Measurements from ENCODE around the gene APOBEC3C. TPM values are rescaled to one million over a fixed set of nuclear protein-coding genes. Genes with fewer than 3 reads are reported as not detected.
A peak's percentile ranks its signal among the peaks of the same experiment; 100 is the strongest.
"Not testable (repeated sequence)": the region's sequence is repeated elsewhere in the genome, so short reads cannot be mapped to it uniquely, and the experiment has no call there.

Gene APOBEC3C
- total RNA-seq = 28.6 TPM

DNA sequence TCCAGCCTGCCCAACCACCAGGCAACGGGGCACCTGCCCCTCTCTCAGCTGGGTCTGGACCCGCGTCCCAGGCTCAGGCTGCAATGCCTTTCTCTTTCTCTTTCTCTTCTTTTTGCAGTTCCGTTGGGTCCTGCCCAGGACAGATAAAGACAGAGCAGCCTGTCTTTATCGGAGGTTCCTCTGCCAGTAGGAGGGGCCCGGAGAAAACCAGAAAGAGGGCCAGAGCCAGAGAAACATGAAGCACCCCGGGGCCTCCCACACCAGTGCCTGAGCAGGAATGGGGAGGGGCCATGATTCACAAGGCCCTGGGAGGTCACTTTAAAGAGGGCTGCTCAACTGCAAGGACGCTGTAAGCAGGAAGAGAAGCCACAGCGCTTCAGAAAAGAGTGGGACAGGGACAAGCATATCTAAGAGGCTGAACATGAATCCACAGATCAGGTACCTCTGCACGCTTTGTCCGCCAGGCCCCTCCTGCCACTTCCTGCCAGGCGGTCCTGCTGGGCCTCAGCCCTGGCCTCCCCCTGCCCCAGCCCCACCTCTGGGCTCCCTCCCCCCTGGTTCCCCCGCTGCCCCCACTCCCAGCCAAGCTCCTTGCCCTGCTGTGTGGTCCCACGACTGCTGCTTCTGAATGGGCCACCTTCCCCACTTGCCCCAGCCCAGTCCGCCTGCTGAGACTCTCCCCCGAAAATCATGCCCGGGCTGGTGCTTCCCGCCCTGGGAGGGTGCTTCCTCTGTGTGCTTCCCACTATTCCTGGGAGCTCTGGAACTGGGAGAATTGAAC, at the start of gene APOBEC3C:
Gene APOBEC3C, plus strand, starts transcription at position 316 of the 781 bp plus-strand sequence. Its CDS starts 106 bp downstream, at position 422.
- DNase-seq (ENCODE audit: low spot score) = peak; percentile 82

DNA sequence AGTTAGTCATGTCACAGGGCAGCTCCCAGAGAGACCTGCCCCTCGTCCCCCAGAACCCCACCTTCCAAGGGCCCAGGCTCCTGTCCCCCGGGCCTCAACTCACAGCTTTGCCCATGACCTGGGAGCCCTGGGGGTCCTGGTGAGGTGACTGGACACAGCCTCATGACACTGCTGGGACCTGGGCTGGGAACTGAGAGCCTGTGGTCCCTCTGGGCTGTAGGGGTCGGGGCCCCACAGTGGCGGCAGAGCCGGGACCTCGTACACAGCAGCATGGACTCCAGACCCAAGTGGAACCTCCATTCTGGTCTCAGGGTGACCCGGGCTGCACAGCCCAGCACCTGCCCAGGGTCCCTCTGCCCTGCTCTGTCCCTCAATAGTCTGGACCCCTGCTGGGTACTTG, 49.8 kb upstream of the APOBEC3C start:
- no peak for DNase-seq (ENCODE audit: low spot score)

DNA sequence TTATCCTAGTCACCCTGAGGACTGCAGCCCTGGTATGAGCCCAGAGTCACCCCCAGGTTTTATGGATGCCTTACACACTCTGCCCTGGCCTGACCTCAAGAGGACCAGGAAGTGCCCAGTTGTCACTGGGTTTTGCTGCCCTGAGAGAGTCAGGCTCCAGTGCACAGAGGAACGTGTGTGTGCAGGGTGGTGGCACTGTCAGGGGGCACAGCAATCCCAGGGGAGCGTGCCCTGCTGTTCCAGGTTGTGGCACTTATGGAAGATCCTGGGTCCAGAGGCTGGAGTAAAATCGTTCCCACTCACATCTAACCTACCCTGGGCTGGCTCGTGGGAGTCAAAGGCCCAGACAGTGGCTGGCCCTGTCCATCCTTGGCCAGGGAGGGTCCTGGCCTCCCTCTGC, 49.1 kb upstream of the APOBEC3C start:
- no peak for DNase-seq (ENCODE audit: low spot score)

DNA sequence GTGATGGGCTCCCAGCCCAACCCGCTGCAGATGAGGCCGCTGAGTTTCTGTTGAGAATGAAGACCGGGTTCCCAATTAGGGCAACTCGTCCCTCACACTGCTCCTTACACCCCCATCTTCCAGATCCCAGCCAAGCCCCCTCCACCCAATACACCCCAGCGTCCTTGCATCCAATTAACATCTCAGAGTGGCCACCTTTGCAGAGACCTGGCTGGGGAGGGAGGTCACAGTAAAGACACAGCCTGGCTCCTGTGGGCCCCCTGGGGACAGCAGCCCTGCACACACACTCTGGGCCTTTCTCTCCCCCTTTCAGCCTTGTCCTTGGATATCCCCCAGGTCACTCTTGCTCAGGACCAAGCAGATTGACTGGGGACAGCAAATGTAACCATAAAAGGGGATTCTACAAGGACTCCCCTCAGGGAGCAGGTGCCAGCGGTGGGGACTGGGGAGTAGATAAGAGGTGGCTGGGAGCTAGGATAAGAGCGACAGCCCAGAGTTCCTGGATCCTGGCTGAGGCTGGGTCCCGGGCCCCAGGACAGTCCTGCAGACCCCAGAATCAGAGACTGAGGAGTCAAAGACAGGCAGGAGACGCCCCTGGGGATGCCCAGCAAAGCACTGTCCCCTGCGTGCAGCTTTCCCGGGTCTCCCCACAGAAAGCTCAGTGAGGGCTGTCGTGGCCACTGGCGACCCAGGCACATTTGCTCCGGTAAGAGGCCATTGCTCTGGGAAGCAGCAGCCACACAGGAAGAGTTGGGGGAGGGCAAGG, 48.3 kb upstream of the APOBEC3C start:
- no peak for DNase-seq (ENCODE audit: low spot score)

DNA sequence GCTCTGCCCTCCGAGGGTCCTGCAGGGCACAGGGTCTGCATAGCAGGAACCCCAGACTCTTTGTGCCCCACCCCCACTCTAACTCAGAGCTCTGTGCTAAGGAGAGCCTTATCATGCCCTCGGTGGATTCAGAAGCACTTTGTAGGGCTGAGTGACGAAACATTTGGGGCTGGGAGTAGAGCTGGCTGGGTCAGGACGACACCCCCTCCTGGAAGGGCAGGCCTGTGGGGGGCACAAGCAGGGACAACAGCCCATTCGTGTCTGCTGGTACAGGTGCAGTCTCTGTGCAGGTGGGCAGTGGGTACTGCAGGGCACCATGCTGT, 47.7 kb upstream of the APOBEC3C start:
- DNase-seq (ENCODE audit: low spot score) = no peak

DNA sequence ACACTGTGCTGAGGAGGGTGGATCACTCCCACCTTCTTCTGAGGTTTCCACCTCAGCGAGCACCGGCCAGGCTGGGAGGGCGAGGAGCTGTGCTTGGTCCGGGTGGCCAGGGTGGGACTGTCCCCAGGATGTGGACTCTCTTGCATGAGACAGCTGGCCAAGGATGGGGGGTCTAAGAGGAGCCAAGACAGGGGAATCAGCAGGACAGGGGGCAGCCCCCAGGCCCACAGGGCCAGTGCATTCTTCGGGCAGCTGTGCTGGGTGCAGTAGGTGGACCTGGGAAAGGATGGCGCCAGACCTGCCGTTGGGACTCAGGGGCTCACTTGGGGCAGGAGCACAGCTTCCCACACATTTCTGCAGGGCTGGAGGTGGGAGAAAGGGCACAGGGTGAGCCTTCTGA, 47.1 kb upstream of the APOBEC3C start:
- no peak for DNase-seq (ENCODE audit: low spot score)

DNA sequence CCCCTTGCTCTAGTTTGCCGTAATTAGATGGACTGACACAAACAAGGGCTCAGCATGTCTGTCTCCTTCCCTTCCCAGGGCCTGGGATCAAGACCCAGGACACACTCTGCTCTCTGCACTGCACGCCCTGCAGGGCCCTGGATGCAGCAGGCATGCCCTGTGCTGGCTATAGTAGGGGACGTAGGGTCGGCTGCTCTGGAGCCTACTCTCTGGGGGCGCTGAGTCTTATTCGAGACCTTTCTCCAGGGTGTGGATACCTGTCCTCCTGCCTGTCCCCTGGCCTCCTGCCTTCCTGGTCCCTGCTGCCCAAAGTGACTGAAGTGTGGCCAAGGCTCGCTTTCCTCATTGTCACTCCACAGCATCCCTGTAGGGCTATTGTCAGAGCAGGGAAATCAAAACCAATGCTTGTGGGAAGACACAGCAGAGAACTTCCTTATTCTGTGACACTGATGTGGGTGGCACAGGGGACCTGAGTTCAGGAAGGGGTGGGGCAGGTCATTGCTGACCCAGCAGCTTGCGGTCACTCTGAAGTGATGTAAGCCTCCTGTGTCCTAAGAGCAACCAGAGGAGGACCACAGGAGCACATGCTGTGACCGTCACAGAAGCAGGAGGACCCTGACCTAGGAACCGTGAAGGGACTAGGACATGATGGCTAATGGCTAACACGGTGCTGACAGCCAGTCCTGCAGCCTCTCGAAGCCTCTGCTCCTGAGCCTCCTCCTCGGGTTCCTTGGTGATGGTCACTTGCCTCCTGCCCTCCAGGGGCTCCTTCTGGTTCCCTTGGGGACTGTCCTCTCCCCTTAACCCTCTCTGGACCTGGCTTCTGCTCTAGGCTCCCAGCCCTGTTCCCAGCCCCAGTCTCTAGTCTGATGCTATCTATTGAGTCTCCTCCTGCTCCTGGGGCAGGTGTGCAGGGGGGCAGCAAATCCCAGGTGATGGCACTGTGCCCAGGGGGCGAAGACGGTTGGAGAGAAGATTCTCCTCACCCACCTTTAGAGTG, 46.3 kb upstream of the APOBEC3C start:
- no peak for DNase-seq (ENCODE audit: low spot score)

DNA sequence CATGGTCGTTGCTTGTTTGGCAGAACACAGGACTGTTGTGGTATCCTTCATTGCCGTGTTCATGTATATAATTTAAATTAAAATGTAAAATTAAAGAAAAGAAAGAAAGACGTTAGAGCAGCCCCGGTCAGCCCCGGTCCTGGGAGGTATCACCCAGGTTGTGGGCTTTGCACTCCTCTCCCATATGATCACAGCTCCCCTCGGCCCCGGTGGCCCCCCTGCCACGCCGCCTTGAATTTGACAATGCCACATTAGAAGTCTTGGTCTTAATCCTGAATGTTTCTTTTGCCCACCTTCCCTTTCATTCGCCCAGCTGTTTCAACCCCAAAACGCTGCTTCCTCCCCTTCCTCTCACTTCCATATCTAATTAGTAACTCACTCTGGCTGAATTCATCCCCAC, 45.3 kb upstream of the APOBEC3C start:
- no peak for DNase-seq (ENCODE audit: low spot score)

DNA sequence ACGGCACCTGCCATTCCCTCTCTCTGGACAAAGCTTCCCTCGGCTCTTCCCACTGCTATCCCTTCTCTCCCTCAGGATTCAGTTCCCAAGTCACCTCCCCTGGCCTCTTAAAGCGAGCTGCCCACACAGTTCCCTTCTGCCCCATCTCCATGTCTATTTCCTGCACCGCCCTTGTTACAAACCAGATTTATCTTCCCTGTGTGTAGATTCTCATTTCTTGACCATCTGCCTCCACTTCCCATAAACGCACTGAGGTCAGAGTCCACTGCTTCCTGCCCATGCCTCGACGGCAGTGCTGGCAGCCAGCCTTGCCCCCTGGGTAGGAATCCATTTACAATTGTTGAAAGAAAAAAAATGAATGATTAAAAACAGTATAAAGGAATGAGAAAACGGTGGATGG, 43.5 kb upstream of the APOBEC3C start:
- DNase-seq (ENCODE audit: low spot score) = no peak

DNA sequence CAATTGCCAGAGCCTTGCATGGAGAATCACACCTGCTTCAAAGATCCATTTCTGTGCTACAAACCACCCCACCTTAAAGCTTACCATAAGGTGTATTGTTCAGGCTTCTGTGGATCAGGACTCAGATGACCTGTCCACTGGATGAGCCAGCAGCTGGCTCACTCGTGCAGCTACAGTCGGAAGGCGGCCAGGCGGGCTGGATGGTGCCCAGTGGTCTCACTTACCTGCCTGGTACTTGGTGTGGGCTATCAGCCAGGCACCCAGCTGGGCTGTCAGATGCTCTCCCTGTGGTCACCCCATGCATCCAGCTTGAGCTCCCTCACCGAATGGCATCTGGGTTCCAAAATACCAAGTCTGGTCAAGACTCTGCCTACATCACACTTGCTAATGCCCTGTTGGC, 42.9 kb upstream of the APOBEC3C start:
- DNase-seq (ENCODE audit: low spot score) = no peak

DNA sequence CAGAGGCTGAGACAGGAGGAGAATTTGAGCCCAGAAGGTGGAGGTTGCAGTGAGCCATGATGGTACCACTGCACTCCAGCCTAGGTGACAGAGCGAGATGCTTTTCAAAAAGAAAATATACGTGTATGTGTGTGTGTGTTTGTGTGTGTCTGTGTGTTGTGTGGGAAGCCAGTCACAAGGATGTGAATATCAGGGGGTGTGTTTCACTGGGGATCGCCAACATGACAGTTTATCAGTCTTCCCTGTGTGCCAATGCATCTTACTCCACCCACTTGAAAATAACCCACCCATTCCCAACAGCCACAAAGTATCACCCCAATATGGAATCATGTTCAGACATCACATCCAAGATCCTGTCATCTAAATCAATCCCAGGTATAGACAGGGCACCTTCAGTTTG, 42.3 kb upstream of the APOBEC3C start:
- DNase-seq (ENCODE audit: low spot score) = no peak

DNA sequence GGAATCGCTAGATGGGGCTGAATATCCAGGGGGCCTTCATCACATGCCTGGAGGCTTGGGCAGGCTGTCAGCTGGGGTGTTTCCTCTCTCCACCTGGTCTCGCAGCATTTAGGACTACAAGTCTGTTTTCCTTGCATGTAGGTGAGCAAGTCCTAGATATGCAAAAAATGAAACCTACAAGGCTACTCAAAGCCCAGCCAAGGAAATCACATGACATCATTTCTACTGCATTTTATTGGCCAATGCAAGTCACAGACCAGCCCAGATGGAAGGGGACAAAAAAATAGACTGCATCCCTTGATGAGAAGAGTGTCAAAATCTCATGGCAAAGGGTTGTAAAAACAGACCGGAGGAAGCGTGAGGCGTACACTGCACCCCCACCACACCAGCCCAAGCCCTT, 41.5 kb upstream of the APOBEC3C start:
- DNase-seq (ENCODE audit: low spot score) = no peak

DNA sequence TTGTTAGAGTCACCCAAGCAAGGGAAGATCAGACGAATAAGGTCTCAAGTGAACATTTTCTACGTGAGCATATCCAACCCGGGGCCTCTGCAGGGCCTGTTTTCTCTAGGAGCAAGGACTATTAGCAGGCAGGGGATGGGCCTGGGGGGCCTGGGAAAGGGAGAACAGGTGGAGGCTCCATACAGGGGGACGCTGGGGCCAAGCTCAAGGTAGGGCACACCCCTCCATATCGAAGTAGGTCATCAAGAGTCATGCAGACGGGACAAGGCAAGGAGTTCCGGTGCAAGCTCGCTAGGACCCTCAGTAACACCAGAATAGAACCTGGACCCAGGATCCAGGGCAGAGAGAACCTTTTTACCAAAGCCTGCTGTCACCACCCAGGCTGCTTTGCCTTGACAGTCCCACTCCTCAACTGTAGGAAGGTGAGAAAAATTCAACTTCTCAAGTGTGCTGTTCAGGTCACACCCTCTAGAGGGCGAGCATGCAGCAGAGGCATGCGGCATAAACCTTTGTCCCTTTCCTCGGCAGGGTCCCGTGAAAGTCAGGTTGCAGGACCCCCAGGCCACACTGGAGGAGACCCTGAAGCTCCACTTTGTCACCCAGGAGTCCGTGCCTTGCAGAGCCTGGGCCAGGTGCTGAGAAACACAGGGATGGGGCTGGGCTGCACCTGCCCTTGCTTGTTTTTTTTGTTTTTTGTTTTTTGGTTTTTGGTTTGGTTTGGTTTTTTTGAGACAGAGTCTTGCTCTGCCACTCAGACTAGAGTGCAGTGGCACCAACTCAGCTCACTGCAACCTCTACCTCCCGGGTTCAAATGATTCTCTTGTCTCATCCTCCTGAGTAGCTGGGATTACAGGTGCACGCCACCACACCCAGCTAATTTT, 40.5 kb upstream of the APOBEC3C start:
- peak; percentile 51 for DNase-seq (ENCODE audit: low spot score)

DNA sequence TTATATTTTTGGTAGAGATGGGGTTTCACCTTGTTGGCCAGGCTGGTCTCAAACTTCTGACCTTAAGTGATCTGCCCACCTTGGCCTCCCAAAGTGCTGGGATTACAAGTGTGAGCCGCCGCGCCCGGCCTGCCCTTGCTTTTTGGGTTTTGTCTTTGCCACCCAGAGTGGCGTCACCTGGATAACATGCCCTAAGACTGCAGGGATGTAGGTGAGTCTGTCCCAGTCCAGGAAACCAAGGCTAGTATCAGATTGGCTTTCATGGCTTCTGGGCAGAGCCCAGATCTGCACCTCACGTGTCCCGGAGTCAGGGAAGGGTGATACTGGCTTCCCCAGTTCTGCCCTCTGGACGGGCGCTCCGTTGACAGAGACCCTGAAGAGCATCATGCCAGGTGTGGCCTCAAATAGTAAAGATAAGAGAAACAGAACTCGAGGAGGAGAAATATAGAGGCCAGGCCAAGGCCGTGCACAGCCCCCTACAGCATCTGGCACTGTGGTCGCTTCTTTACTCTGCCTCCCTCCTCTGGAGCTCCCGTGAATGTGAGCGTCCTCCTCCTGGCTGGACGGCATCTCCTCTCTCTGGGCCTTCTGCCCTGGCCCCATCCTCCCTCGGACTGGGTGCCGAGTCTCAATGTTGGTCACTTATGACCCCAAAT, 39.8 kb upstream of the APOBEC3C start:
- DNase-seq (ENCODE audit: low spot score) = no peak

DNA sequence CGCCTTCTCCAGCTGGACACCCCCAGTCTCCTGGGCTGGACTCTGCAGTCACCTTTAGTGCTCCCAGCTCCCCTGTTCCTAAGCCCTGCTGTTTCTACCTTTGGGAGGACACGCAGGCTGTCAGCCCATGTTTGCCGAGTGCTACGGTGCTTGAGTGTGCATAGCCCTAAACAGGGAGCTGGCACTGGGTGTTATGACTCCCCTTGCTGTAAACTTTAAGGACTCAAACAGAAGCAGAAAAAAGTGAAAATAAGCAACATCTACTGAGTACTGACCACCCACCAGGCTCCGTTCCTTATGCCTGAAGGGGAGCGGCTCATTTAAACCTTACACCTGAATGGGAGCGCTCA, 39.3 kb upstream of the APOBEC3C start:
- no peak for DNase-seq (ENCODE audit: low spot score)

DNA sequence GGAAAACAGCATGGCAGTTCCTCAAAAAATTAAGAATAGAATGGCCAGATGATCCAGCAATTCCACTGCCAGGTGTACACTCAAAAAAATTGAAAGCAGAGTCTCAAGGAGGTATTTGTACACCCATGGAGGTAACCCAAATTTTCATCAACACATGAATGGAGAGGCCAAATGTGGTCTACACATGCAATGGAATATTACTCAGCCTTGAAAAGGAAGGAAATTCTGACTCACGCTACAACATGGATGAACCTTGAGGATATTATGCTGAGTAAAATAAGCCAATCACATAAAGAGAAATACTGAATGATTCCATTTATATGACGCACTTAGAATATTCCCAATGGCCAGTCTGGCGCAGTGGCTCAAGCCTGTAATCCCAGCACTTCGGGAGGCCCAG, 36.8 kb upstream of the APOBEC3C start:
- DNase-seq (ENCODE audit: low spot score) = not testable (repeated sequence)

DNA sequence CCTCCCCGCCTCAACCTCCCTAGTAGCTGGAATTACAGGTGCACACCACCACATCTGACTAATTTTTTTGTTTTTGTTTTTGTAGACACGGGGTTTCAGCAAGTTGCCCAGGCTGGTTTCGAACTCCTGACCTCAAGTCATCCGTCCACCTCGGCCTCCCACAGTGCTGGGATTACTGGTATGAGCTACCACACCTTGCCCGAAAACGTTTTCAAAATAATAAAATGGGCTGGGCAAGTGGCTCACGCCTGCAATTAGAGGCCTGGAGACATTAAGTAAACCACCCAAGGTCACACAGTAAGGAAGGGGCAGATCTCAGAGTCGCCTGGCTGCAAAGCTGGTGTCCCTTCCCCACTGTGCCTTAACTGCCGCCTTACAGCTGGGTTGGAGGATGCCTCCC, 33.5 kb upstream of the APOBEC3C start:
- not testable (repeated sequence) for DNase-seq (ENCODE audit: low spot score)

DNA sequence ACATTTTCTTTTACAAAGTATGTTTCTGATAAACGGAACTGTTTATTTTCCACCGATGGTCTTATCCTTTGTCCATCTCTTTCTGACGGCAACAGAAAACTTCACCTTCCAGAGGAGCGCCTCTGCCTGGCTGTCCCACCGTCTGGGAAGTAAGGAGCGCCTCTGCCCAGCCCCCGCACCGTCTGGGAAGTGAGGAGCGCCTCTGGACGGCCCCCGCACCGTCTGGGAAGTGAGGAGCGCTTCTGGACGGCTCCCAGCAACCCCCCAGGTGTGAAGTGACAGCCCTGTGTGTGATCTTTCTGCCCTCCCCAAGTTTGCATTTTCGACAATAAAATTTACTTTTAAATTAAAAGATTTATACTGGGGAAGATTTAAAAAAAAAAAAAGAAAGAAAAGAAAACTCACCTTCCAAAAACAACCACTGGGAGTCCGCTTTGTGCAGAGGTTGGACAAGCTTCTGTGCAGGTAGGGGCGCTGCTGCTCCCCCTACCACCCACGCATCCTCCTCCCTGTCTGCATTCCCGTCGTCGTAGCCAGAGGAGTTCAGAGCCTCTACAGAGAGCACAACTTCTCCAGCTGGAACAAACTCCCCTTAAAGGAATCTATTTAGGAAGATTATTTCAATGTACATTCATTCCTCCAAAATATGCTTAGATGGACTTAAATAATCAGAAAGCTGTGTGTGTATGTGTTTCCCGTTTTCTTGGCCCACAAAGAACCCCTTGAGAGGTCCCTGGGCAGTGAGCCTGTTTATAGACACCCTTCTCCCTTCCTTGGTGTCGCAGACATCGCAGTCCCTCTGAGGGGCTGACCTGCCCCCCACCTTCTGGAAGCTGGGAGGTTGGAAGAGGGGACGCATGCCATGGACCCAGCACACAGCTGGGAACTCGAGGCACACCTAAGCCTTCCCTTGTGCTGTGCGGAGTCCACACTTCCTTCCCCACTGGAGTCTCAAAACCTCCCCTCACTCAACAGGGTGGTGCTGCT, 32.8 kb upstream of the APOBEC3C start:
- peak; percentile 23 for DNase-seq (ENCODE audit: low spot score)

Measured in mucosa of gallbladder (tissue), 1 donor.